ENCODE measurements around the gene MYMK. TPM values are rescaled to one million over a fixed set of nuclear protein-coding genes. Genes with fewer than 3 reads are reported as not detected.

The MYMK gene
- total and polyA plus RNA-seq, 2 experiments from 2014 or later: not detected

DNA sequence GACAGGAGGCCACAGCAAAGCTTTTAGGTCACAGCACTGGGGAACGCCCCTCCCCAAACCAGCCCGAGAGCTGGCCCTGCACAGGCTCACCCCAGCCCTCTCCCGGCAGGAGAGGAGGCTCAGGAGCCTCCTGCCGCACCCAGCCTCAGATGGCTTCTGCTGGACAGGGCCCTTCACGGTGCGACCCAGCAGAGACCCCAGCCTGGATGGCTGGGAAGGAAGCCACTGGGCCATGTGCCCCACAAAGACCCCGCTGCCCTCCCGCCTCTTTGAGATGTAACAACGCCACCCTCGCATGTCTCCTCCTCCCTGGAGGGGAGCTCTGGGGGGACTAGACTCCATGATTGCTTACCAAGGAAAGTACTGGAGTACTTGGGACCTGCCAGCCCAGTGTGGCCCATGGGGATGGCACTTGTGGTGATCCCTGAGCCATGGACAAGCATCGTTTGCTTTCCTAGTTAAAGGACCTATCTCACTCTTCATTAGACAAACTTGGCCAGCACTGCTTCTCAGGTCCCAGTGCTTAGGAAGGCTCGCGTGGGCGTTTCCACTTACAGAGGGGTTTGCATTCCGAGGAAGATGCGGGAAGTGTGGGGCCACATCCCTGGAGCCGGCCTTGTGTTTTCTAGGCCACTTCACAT lies 9.0 kb downstream of the MYMK start:
- DNase-seq (ENCODE audit: low spot score) (no peak), ATAC-seq (no peak)
- no peaks in the 10 kb centered on the region for H3K36me3 ChIP-seq (ENCODE audit: insufficient read depth)
- H3K9me2 ChIP-seq (ENCODE audit: insufficient read depth): no peaks in the 10 kb centered on the region
- peaks cover 8% of the 10 kb centered on the region for H3K27me3 Mint-ChIP-seq (ENCODE audit: insufficient read depth, low read depth, poor library complexity)
- H3K27ac Mint-ChIP-seq: no peak overlapping the region
- no peak overlapping the region for H3K4me3 ChIP-seq
- H3F3A ChIP-seq (replicated peaks; ENCODE audit: low read depth): peaks cover 5% of the 10 kb centered on the region; the same call in 1 of the 2 replicates
- no peak for TF ChIP-seq EZH2phosphoT487 (IDR thresholded peaks at IDR 0.05; ENCODE audit: unreplicated experiment)
- TF ChIP-seq, protein P1, sequence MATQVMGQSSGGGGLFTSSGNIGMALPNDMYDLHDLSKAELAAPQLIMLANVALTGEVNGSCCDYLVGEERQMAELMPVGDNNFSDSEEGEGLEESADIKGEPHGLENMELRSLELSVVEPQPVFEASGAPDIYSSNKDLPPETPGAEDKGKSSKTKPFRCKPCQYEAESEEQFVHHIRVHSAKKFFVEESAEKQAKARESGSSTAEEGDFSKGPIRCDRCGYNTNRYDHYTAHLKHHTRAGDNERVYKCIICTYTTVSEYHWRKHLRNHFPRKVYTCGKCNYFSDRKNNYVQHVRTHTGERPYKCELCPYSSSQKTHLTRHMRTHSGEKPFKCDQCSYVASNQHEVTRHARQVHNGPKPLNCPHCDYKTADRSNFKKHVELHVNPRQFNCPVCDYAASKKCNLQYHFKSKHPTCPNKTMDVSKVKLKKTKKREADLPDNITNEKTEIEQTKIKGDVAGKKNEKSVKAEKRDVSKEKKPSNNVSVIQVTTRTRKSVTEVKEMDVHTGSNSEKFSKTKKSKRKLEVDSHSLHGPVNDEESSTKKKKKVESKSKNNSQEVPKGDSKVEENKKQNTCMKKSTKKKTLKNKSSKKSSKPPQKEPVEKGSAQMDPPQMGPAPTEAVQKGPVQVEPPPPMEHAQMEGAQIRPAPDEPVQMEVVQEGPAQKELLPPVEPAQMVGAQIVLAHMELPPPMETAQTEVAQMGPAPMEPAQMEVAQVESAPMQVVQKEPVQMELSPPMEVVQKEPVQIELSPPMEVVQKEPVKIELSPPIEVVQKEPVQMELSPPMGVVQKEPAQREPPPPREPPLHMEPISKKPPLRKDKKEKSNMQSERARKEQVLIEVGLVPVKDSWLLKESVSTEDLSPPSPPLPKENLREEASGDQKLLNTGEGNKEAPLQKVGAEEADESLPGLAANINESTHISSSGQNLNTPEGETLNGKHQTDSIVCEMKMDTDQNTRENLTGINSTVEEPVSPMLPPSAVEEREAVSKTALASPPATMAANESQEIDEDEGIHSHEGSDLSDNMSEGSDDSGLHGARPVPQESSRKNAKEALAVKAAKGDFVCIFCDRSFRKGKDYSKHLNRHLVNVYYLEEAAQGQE (IDR thresholded peaks at IDR 0.05; ENCODE audit: unreplicated experiment): no peak
- TF ChIP-seq EZH2 (IDR thresholded peaks at IDR 0.05; ENCODE audit: low read depth, unreplicated experiment): no peak
- TF ChIP-seq STAT1 (IDR thresholded peaks at IDR 0.05; ENCODE audit: unreplicated experiment): no peak
- no peak for TF ChIP-seq JUNB (IDR thresholded peaks at IDR 0.05; ENCODE audit: unreplicated experiment)
- TF ChIP-seq, protein P2, sequence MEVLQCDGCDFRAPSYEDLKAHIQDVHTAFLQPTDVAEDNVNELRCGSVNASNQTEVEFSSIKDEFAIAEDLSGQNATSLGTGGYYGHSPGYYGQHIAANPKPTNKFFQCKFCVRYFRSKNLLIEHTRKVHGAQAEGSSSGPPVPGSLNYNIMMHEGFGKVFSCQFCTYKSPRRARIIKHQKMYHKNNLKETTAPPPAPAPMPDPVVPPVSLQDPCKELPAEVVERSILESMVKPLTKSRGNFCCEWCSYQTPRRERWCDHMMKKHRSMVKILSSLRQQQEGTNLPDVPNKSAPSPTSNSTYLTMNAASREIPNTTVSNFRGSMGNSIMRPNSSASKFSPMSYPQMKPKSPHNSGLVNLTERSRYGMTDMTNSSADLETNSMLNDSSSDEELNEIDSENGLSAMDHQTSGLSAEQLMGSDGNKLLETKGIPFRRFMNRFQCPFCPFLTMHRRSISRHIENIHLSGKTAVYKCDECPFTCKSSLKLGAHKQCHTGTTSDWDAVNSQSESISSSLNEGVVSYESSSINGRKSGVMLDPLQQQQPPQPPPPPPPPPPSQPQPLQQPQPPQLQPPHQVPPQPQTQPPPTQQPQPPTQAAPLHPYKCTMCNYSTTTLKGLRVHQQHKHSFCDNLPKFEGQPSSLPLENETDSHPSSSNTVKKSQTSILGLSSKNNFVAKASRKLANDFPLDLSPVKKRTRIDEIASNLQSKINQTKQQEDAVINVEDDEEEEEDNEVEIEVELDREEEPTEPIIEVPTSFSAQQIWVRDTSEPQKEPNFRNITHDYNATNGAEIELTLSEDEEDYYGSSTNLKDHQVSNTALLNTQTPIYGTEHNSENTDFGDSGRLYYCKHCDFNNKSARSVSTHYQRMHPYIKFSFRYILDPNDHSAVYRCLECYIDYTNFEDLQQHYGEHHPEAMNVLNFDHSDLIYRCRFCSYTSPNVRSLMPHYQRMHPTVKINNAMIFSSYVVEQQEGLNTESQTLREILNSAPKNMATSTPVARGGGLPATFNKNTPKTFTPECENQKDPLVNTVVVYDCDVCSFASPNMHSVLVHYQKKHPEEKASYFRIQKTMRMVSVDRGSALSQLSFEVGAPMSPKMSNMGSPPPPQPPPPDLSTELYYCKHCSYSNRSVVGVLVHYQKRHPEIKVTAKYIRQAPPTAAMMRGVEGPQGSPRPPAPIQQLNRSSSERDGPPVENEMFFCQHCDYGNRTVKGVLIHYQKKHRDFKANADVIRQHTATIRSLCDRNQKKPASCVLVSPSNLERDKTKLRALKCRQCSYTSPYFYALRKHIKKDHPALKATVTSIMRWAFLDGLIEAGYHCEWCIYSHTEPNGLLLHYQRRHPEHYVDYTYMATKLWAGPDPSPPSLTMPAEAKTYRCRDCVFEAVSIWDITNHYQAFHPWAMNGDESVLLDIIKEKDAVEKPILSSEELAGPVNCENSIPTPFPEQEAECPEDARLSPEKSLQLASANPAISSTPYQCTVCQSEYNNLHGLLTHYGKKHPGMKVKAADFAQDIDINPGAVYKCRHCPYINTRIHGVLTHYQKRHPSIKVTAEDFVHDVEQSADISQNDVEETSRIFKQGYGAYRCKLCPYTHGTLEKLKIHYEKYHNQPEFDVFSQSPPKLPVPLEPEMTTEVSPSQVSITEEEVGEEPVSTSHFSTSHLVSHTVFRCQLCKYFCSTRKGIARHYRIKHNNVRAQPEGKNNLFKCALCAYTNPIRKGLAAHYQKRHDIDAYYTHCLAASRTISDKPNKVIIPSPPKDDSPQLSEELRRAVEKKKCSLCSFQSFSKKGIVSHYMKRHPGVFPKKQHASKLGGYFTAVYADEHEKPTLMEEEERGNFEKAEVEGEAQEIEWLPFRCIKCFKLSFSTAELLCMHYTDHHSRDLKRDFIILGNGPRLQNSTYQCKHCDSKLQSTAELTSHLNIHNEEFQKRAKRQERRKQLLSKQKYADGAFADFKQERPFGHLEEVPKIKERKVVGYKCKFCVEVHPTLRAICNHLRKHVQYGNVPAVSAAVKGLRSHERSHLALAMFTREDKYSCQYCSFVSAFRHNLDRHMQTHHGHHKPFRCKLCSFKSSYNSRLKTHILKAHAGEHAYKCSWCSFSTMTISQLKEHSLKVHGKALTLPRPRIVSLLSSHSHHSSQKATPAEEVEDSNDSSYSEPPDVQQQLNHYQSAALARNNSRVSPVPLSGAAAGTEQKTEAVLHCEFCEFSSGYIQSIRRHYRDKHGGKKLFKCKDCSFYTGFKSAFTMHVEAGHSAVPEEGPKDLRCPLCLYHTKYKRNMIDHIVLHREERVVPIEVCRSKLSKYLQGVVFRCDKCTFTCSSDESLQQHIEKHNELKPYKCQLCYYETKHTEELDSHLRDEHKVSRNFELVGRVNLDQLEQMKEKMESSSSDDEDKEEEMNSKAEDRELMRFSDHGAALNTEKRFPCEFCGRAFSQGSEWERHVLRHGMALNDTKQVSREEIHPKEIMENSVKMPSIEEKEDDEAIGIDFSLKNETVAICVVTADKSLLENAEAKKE (CRISPR knock-in tag; IDR thresholded peaks at IDR 0.05): no peak
- TF ChIP-seq ZNF331 (CRISPR knock-in tag; IDR thresholded peaks at IDR 0.05; ENCODE audit: low read depth): no peak
- TF ChIP-seq NANOG (IDR thresholded peaks at IDR 0.05; ENCODE audit: borderline replicate concordance): no peak
- no peak for TF ChIP-seq CREB1 (CRISPR knock-in tag; IDR thresholded peaks at IDR 0.05; ENCODE audit: low read depth)
- TF ChIP-seq, protein P3, sequence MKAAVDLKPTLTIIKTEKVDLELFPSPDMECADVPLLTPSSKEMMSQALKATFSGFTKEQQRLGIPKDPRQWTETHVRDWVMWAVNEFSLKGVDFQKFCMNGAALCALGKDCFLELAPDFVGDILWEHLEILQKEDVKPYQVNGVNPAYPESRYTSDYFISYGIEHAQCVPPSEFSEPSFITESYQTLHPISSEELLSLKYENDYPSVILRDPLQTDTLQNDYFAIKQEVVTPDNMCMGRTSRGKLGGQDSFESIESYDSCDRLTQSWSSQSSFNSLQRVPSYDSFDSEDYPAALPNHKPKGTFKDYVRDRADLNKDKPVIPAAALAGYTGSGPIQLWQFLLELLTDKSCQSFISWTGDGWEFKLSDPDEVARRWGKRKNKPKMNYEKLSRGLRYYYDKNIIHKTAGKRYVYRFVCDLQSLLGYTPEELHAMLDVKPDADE (IDR thresholded peaks at IDR 0.05): no peak
- TF ChIP-seq, protein P4, sequence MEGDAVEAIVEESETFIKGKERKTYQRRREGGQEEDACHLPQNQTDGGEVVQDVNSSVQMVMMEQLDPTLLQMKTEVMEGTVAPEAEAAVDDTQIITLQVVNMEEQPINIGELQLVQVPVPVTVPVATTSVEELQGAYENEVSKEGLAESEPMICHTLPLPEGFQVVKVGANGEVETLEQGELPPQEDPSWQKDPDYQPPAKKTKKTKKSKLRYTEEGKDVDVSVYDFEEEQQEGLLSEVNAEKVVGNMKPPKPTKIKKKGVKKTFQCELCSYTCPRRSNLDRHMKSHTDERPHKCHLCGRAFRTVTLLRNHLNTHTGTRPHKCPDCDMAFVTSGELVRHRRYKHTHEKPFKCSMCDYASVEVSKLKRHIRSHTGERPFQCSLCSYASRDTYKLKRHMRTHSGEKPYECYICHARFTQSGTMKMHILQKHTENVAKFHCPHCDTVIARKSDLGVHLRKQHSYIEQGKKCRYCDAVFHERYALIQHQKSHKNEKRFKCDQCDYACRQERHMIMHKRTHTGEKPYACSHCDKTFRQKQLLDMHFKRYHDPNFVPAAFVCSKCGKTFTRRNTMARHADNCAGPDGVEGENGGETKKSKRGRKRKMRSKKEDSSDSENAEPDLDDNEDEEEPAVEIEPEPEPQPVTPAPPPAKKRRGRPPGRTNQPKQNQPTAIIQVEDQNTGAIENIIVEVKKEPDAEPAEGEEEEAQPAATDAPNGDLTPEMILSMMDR (conservative IDR thresholded peaks at IDR 0.05; ENCODE audit: low read depth in 2 of 2): no peak
- no peak for TF ChIP-seq POLR2AphosphoS5 (IDR thresholded peaks at IDR 0.05; ENCODE audit: low read depth)
- TF ChIP-seq ZNF114 (CRISPR knock-in tag; IDR thresholded peaks at IDR 0.05): no peak
- H3K9me3 Mint-ChIP-seq: no peaks in the 10 kb centered on the region; the same call in 2 of the 3 replicates
- H3K36me3 Mint-ChIP-seq (ENCODE audit: low read depth): no peaks in the 10 kb centered on the region
- no peaks in the 10 kb centered on the region for H3K27me3 ChIP-seq (ENCODE audit: insufficient read depth)
- H3K4me3 Mint-ChIP-seq: no peak overlapping the region
- no peaks in the 10 kb centered on the region for H3K4me1 ChIP-seq (ENCODE audit: insufficient read depth)
- peaks cover 3% of the 10 kb centered on the region; the same call in 1 of the 3 replicates for H3K4me1 Mint-ChIP-seq
- H3K27ac ChIP-seq (ENCODE audit: low read depth): no peak overlapping the region
- no peaks in the 10 kb centered on the region for H3K79me2 ChIP-seq (replicated peaks; ENCODE audit: insufficient read depth)
- no peak overlapping the region for H3K4me2 ChIP-seq
- H2AFZ ChIP-seq: no peak overlapping the region
- no peaks in the 10 kb centered on the region for H4K20me1 ChIP-seq (replicated peaks; ENCODE audit: insufficient read depth)

Measured in GM23338 (cell line).